Upper lobe of left lung (tissue), 6 donors: Measurements from ENCODE around the gene ZNF639. TPM values are rescaled to one million over a fixed set of nuclear protein-coding genes. Genes with fewer than 3 reads are reported as not detected.
A peak's percentile ranks its signal among the peaks of the same experiment; 100 is the strongest.
"Not testable (repeated sequence)": the region's sequence is repeated elsewhere in the genome, so short reads cannot be mapped to it uniquely, and the experiment has no call there.

ENCODE experiments used
- ATAC-seq, 2 donors: fragments of 200-7000 bp; cut with Tn5 transposase; one replicate each; pipeline ENCODE4 v1.9.1; 2022; ENCODE audit warnings: mild to moderate bottlenecking in 2 of 2, moderate library complexity in 2 of 2; ENCODE audit not compliant: low FRiP score in 2 of 2
- DNase-seq, 2 donors: peaks; one replicate each; pipeline ENCODE4 v3.0.0-alpha.2; 2019 to 2020
- H3K27ac ChIP-seq, 4 donors: fragments of 200-600 bp; sonication (generic); one replicate each; pipeline ENCODE4 v1.5.1; 2016 to 2019
- H3K27me3 ChIP-seq, 4 donors: fragments of 200-600 bp; sonication (generic); one replicate each; pipeline ENCODE4 v1.5.1; 2017 to 2019
- H3K36me3 ChIP-seq, 4 donors: fragments of 200-600 bp; sonication (generic); one replicate each; pipeline ENCODE4 v1.5.1; 2016 to 2019
- H3K4me1 ChIP-seq, 4 donors: fragments of 200-600 bp; sonication (generic); one replicate each; pipeline ENCODE4 v1.5.1; 2018 to 2019
- H3K4me3 ChIP-seq, 4 donors: fragments of 200-600 bp; sonication (generic); one replicate each; pipeline ENCODE4 v1.5.1; 2017 to 2019; ENCODE audit warnings: mild to moderate bottlenecking in 2 of 4, moderate library complexity in 1 of 4
- H3K9me3 ChIP-seq, 4 donors: fragments of 200-600 bp; sonication (generic); one replicate each; pipeline ENCODE4 v1.5.1; 2018 to 2019
- EP300 ChIP-seq, 4 donors: sonication (generic); formaldehyde crosslinking; IDR thresholded peaks; one replicate each; pipeline ENCODE4 v1.5.1; 2017; ENCODE audit warnings: antibody characterized with exemption in 4 of 4, control low read depth in 2 of 4
- POLR2A ChIP-seq, 4 donors: fragments of 450-650 bp; IDR thresholded peaks; one replicate each; pipeline ENCODE4 v1.5.1; 2016 to 2017; ENCODE audit warnings: antibody characterized with exemption in 4 of 4, mild to moderate bottlenecking in 2 of 4
- POLR2AphosphoS5 ChIP-seq, 2 donors: sonication (generic); formaldehyde crosslinking; IDR thresholded peaks; one replicate each; pipeline ENCODE4 v1.5.1; 2017; ENCODE audit warnings: antibody characterized with exemption in 2 of 2
- WGBS, 2 donors: methylation state at CpG; one replicate each; pipeline ENCODE4 v1.1.5; 2017 to 2018; 5-methylcytosine and 5-hydroxymethylcytosine counted together
- total RNA-seq, 6 donors: library from RNA; depleted of rRNA in 4 of 6; stranded (reverse); fragments of >200 nt in 4 of 6; gene quantifications; one replicate each; pipeline versions ENCODE4 v1.1.0 to v1.2.1, GENCODE V29; 2016 to 2021
- TF ChIP-seq, protein P1 (sequence below), 6 experiments: fragments of 450-650 bp in 4 of 6; fragments of 200-600 bp in 2 of 6; sonication (generic) in 2 of 6; IDR thresholded peaks; one replicate each; pipeline ENCODE4 v1.5.1; 2016 to 2019; ENCODE audit warnings: antibody characterized with exemption in 6 of 6
- donor health status: DM: no; HTN: no; CAD: no; lungs with moderate emphysema.
- donor health status: DM: no; HTN: yes; CAD: no; lungs with severe emphysema.

ZNF639 gene, protein sequence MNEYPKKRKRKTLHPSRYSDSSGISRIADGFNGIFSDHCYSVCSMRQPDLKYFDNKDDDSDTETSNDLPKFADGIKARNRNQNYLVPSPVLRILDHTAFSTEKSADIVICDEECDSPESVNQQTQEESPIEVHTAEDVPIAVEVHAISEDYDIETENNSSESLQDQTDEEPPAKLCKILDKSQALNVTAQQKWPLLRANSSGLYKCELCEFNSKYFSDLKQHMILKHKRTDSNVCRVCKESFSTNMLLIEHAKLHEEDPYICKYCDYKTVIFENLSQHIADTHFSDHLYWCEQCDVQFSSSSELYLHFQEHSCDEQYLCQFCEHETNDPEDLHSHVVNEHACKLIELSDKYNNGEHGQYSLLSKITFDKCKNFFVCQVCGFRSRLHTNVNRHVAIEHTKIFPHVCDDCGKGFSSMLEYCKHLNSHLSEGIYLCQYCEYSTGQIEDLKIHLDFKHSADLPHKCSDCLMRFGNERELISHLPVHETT
- total RNA-seq, result 10 to 100 TPM; 12.0 to 57.3 (median 23.7) TPM

DNA sequence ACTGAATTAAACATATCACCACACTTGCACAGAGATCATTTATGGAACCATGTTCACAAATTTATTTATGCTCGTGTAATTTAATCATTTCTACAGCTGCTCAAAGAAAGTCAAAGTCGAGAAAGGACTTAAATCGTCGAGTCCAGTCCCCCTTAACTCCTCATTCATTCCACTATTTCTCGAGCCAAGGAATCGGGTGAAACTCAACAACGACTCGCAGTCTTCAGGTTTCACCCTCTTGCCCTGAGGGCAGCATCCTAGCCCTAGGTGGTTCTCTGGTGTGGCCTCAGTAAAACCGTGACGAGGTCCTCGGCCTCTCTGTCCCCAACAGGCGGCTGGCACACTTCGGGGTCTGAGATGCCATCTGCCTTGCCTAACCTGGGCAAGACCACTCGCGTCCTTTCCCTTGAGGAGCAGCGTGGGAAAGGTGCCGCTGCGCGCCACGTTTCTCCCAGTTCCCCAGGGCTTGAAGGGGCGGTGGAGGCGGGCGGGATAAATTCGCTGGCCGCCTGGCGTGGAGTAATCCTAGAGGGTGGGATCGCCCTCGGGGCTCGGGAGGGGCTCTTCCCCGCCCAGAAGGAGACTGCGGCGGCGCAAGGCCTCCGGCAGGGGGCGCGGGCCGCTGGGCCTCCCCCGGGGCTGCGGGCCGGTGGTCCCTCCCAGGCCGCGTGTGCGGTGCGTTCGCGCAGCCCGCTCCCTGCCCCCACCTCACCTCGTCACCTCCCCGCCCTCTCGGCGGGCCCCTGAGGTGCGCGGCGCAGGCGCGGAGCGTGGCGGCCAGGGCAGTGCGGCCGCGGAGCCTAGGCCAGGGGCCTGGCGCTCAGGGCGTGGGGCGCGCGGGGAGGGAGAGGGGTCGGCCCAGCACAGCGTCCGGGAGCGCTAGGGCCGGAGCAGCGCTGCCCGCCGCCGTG, at the start of gene ZNF639:
TSS of gene ZNF639 (plus strand) at position 746 of the 911 bp plus-strand sequence. CDS start 5,263 bp downstream, outside the sequence.
- peak within 1 kb of the TSS; percentile 63 to 93 (median 84) for H3K4me3 ChIP-seq
- no peaks in the 10 kb centered on the region for H3K9me3 ChIP-seq
- 1% methylated on average over 15 to 26 of the region's 75 CpGs for WGBS, 2 donors
- no peaks in the 10 kb centered on the region for H3K27me3 ChIP-seq
- peaks cover 0 to 7% (median 0%) of the 10 kb centered on the region in 4 donors for H3K36me3 ChIP-seq
- DNase-seq, result peak; percentile 82 to 95
- peak; percentile 94 to 95 for ATAC-seq
- TF ChIP-seq POLR2AphosphoS5 (IDR thresholded peaks at IDR 0.05), result peak in 1 of 2 donors; percentile 86
- TF ChIP-seq, protein P1, sequence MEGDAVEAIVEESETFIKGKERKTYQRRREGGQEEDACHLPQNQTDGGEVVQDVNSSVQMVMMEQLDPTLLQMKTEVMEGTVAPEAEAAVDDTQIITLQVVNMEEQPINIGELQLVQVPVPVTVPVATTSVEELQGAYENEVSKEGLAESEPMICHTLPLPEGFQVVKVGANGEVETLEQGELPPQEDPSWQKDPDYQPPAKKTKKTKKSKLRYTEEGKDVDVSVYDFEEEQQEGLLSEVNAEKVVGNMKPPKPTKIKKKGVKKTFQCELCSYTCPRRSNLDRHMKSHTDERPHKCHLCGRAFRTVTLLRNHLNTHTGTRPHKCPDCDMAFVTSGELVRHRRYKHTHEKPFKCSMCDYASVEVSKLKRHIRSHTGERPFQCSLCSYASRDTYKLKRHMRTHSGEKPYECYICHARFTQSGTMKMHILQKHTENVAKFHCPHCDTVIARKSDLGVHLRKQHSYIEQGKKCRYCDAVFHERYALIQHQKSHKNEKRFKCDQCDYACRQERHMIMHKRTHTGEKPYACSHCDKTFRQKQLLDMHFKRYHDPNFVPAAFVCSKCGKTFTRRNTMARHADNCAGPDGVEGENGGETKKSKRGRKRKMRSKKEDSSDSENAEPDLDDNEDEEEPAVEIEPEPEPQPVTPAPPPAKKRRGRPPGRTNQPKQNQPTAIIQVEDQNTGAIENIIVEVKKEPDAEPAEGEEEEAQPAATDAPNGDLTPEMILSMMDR (IDR thresholded peaks at IDR 0.05), result peak; percentile 91 to 97 (median 94)
- TF ChIP-seq POLR2A (IDR thresholded peaks at IDR 0.05), result peak in 3 of 4 donors; percentile 41 to 85 (median 82)
- no peak for TF ChIP-seq EP300 (IDR thresholded peaks at IDR 0.05)
- peak within 1 kb of the TSS; percentile 87 to 98 (median 94) for H3K27ac ChIP-seq
- H3K4me1 ChIP-seq, result peaks cover 13 to 32% (median 20%) of the 10 kb centered on the region in 4 donors

DNA sequence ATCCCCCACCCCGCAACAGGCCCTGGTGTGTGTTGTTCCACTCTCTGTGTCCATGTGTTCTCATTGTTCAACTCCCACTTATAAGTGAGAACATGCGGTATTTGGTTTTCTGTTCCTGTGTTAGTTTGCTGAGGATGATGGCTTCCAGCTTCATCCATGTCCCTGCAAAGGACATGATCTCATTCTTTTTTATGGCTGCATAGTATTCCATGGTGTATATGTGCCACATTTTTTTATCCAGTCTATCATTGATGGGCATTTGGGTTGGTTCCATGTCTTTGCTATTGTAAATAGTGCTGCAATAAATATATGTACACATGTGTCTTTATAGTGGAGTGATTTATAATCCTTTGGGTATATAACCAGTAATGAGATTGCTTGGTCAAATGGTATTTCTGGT, 48.4 kb upstream of the ZNF639 start:
- H3K4me3 ChIP-seq, ATAC-seq: not testable (repeated sequence)

DNA sequence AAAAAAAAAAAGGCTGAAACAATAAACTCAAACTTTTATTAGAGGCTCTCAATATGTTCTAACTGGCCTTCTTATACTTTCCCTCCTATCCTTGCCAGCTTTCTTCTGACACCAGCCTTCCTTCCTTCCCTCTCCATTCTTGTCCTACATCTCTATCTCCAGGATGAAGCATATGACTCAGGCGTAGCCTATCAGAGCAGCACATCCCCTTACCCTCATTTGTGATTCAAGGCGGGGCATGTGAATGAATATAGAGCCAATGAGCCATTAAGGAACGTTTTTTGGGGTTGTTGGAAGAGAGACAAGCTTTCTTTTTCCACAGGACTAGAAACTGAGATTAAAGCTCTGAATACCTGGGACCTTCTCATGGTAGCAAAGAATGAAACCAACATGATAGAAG, 46.8 kb upstream of the ZNF639 start:
- no peaks in the 10 kb centered on the region for H3K27me3 ChIP-seq
- ATAC-seq (no peak), DNase-seq (no peak)
- H3K4me1 ChIP-seq, result no peaks in the 10 kb centered on the region
- H3K27ac ChIP-seq, result no peak overlapping the region
- no peaks in the 10 kb centered on the region for H3K9me3 ChIP-seq
- TF ChIP-seq EP300 (IDR thresholded peaks at IDR 0.05), result no peak
- TF ChIP-seq, protein P1 (IDR thresholded peaks at IDR 0.05), result no peak
- no peak for TF ChIP-seq POLR2AphosphoS5 (IDR thresholded peaks at IDR 0.05)
- TF ChIP-seq POLR2A (IDR thresholded peaks at IDR 0.05), result no peak
- H3K36me3 ChIP-seq, result no peaks in the 10 kb centered on the region
- WGBS, 2 donors, result 66 to 81% methylated on average over 3 of the region's 3 CpGs
- no peak overlapping the region for H3K4me3 ChIP-seq

More for the DNA sequence above, 48.4 kb upstream of the ZNF639 start:
- not testable (repeated sequence) for DNase-seq, H3K36me3 ChIP-seq, H3K4me1 ChIP-seq, H3K27me3 ChIP-seq, H3K9me3 ChIP-seq, H3K27ac ChIP-seq
- WGBS, 2 donors, result 96 to 100% methylated on average over 2 of the region's 2 CpGs

DNA sequence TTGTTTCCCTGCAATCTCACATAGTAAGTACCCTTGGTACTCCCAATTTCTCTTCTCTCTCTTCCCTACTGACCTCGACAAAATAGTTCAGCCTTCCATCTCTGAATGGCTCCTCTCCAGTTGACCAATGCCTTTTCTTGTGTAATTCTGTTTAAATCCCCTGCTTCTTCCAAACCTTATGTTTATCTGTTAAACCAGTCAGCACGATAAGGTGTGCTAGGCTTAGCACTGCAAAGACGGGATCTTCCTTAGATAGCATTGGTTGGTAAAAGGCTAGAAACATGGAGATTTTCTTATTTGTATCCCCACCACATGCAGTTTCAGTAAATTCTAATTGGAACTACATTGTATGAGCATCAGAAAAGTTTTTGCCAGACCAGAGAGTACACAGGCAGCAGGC, 46.1 kb upstream of the ZNF639 start:
- ATAC-seq, result no peak
- DNase-seq, result no peak
- WGBS, 2 donors, result 88 to 90% methylated on average over 3 of the region's 3 CpGs

More for the DNA sequence above, 46.1 kb upstream of the ZNF639 start:
- no peaks in the 10 kb centered on the region for H3K27me3 ChIP-seq
- H3K4me3 ChIP-seq, result no peak overlapping the region
- H3K36me3 ChIP-seq, result no peaks in the 10 kb centered on the region
- H3K4me1 ChIP-seq, result no peaks in the 10 kb centered on the region
- no peaks in the 10 kb centered on the region for H3K9me3 ChIP-seq
- no peak overlapping the region for H3K27ac ChIP-seq
- TF ChIP-seq EP300 (IDR thresholded peaks at IDR 0.05) (no peak), POLR2AphosphoS5 (IDR thresholded peaks at IDR 0.05) (no peak), POLR2A (IDR thresholded peaks at IDR 0.05) (no peak)
- TF ChIP-seq, protein P1 (IDR thresholded peaks at IDR 0.05), result no peak
